HepG2 (cell line): ENCODE data around the gene RAB24.

ENCODE experiments used
- ATF7 ChIP-seq, 2 experiments: fragments of 450-650 bp in 1 of 2; sonication (generic) in 1 of 2; formaldehyde crosslinking in 1 of 2; IDR thresholded peaks; 2 replicates each; pipeline versions ENCODE4 v1.4.0 to v1.6.1; 2016 to 2020; ENCODE audit warnings: antibody characterized with exemption in 1 of 2, mild to moderate bottlenecking in 1 of 2, missing genetic modification reagents in 1 of 2
- CEBPB ChIP-seq: IDR thresholded peaks from 2 replicates; pipeline ENCODE4 v1.6.1; 2011; ENCODE audit warnings: low read depth, low read length, improper control_type of control experiment, borderline replicate concordance
- CTCF ChIP-seq: sonication (generic); formaldehyde crosslinking; IDR thresholded peaks from 2 replicates; pipeline ENCODE4 v1.5.0; 2020; ENCODE audit warnings: mild to moderate bottlenecking, missing genetic modification reagents, moderate library complexity
- GTF2F1 ChIP-seq: fragments of 150-350 bp; IDR thresholded peaks from 2 replicates; pipeline ENCODE4 v1.6.1; 2014; ENCODE audit warnings: low read length
- HDAC2 ChIP-seq: sonication (generic); formaldehyde crosslinking; IDR thresholded peaks from 2 replicates; pipeline ENCODE4 v1.4.0; 2020; ENCODE audit warnings: missing genetic modification reagents
- KDM5A ChIP-seq: fragments of 200-600 bp; sonication (generic); IDR thresholded peaks from 2 replicates; pipeline ENCODE4 v1.7.0; 2018; ENCODE audit warnings: antibody characterized with exemption, mild to moderate bottlenecking, low read length, borderline replicate concordance
- POLR2A ChIP-seq, 2 experiments: IDR thresholded peaks; 2 replicates each; pipeline ENCODE4 v1.6.1; 2011; ENCODE audit warnings: low read depth in 2 of 2, low read length in 2 of 2, mild to moderate bottlenecking in 1 of 2, moderate library complexity in 1 of 2; ENCODE audit not compliant: insufficient read depth in 1 of 2
- SIN3A ChIP-seq: IDR thresholded peaks from 2 replicates; pipeline ENCODE4 v1.6.1; 2011; ENCODE audit warnings: low read depth, mild to moderate bottlenecking, control low read depth, low read length, borderline replicate concordance
- TCF12 ChIP-seq, 2 experiments: fragments of 450-650 bp in 1 of 2; sonication (generic) in 1 of 2; formaldehyde crosslinking in 1 of 2; IDR thresholded peaks; 2 replicates each; pipeline versions ENCODE4 v1.6.1 to v1.8.0; 2017 to 2022; ENCODE audit warnings: antibody characterized with exemption in 1 of 2, mild to moderate bottlenecking in 1 of 2, missing genetic modification reagents in 1 of 2, moderate library complexity in 1 of 2
- TCF7L2 ChIP-seq: IDR thresholded peaks from 2 replicates; pipeline ENCODE4 v1.6.1; 2011; ENCODE audit warnings: mild to moderate bottlenecking, low read depth, low read length, moderate library complexity
- ZBTB4 ChIP-seq: sonication (generic); formaldehyde crosslinking; IDR thresholded peaks from 2 replicates; pipeline ENCODE4 v1.4.0; 2020; ENCODE audit warnings: missing genetic modification reagents, mild to moderate bottlenecking, borderline replicate concordance

- TF ChIP-seq ZBTB4 (CRISPR knock-in tag) (no peak), TCF7L2 (no peak), ATF7 (IDR thresholded peaks at IDR 0.05) (no peak), ATF7 (CRISPR knock-in tag; IDR thresholded peaks at IDR 0.05) (no peak), SIN3A (no peak), KDM5A (no peak), GTF2F1 (no peak), TCF12 (IDR thresholded peaks at IDR 0.05) (no peak), TCF12 (CRISPR knock-in tag; IDR thresholded peaks at IDR 0.05) (no peak), CEBPB (no peak), HDAC2 (CRISPR knock-in tag) (no peak), CTCF (CRISPR knock-in tag) (no peak), POLR2A (IDR thresholded peaks at IDR 0.05; ENCODE audit: insufficient read depth in 1 of 2, low read depth in 2 of 2, low read length in 2 of 2) (no peak)
Measured at GRCh38 chr5:177332896-177333260, 29.4 kb upstream of the RAB24 start.
